ENCODE measurements around the gene RBBP8NL.
A peak's percentile ranks its signal among the peaks of the same experiment; 100 is the strongest.

RBBP8NL gene

GRCh38 chr20:62427172-62428001, at the start of gene RBBP8NL:
Gene RBBP8NL (minus strand): TSS chr20:62427539. CDS start chr20:62419647, 7,892 bp downstream.
- H3K36me3 Mint-ChIP-seq, result no peaks in the 10 kb centered on the region
- H3K27ac Mint-ChIP-seq, result no peak within 1 kb of the TSS
- H3K4me3 Mint-ChIP-seq, result no peak within 1 kb of the TSS
- CTCF ChIA-PET, result no interaction called here
- peaks cover 15% of the 10 kb centered on the region for H3K27me3 Mint-ChIP-seq
- DNase-seq, result no peak
- no peaks in the 10 kb centered on the region for H3K9me3 Mint-ChIP-seq
- no peaks in the 10 kb centered on the region for H3K4me1 Mint-ChIP-seq

- no peak for DNase-seq
- Mint-ChIP-seq H3K9me3 (no peaks in the 10 kb centered on the region), H3K27ac (no peak overlapping the region), H3K4me1 (no peaks in the 10 kb centered on the region), H3K4me3 (no peak overlapping the region), H3K27me3 (peaks cover 96% of the 10 kb centered on the region), H3K36me3 (no peaks in the 10 kb centered on the region)
- CTCF ChIA-PET, result no interaction called here
Observed at GRCh38 chr20:62476056-62476838, 48.9 kb upstream of the RBBP8NL start.

- CTCF ChIA-PET, result no interaction called here
- Mint-ChIP-seq H3K4me1 (no peaks in the 10 kb centered on the region), H3K36me3 (no peaks in the 10 kb centered on the region), H3K27ac (peak within 1 kb of the TSS; percentile 42), H3K9me3 (no peaks in the 10 kb centered on the region), H3K27me3 (peaks cover 94% of the 10 kb centered on the region), H3K4me3 (no peak within 1 kb of the TSS)
- no peak for DNase-seq
Observed at GRCh38 chr20:62475772-62476055, 48.4 kb upstream of the RBBP8NL start, which contains the start of gene GATA5. Gene GATA5 (minus strand): TSS chr20:62475995. CDS start chr20:62475521, 474 bp downstream.

- DNase-seq, result no peak
- H3K9me3 Mint-ChIP-seq, result no peaks in the 10 kb centered on the region
- peaks cover 94% of the 10 kb centered on the region for H3K27me3 Mint-ChIP-seq
- H3K4me3 Mint-ChIP-seq, result no peak overlapping the region
- H3K27ac Mint-ChIP-seq, result no peak overlapping the region
- H3K36me3 Mint-ChIP-seq, result no peaks in the 10 kb centered on the region
- CTCF ChIA-PET, result no interaction called here
- no peaks in the 10 kb centered on the region for H3K4me1 Mint-ChIP-seq
Observed at GRCh38 chr20:62475027-62475771, 47.9 kb upstream of the RBBP8NL start.

- no peak overlapping the region for H3K27ac Mint-ChIP-seq
- no peaks in the 10 kb centered on the region for H3K36me3 Mint-ChIP-seq
- no peaks in the 10 kb centered on the region for H3K9me3 Mint-ChIP-seq
- H3K4me3 Mint-ChIP-seq, result no peak overlapping the region
- H3K27me3 Mint-ChIP-seq, result peaks cover 94% of the 10 kb centered on the region
- CTCF ChIA-PET, result no interaction called here
- DNase-seq, result no peak
- no peaks in the 10 kb centered on the region for H3K4me1 Mint-ChIP-seq
Observed at GRCh38 chr20:62474604-62475026, 47.3 kb upstream of the RBBP8NL start.

- Mint-ChIP-seq H3K27ac (no peak overlapping the region), H3K27me3 (peaks cover 92% of the 10 kb centered on the region), H3K4me1 (no peaks in the 10 kb centered on the region), H3K36me3 (no peaks in the 10 kb centered on the region), H3K4me3 (no peak overlapping the region), H3K9me3 (no peaks in the 10 kb centered on the region)
- no peak for DNase-seq
- CTCF ChIA-PET, result no interaction called here
Observed at GRCh38 chr20:62473717-62474603, 46.6 kb upstream of the RBBP8NL start.

GRCh38 chr20:62472941-62473585, 45.7 kb upstream of the RBBP8NL start:
- Mint-ChIP-seq H3K4me1 (no peaks in the 10 kb centered on the region), H3K27ac (no peak overlapping the region), H3K36me3 (no peaks in the 10 kb centered on the region), H3K27me3 (peaks cover 83% of the 10 kb centered on the region), H3K9me3 (no peaks in the 10 kb centered on the region), H3K4me3 (no peak overlapping the region)
- CTCF ChIA-PET, result no interaction called here
- no peak for DNase-seq

- Mint-ChIP-seq H3K4me3 (no peak overlapping the region), H3K27me3 (peaks cover 75% of the 10 kb centered on the region), H3K9me3 (no peaks in the 10 kb centered on the region), H3K27ac (no peak overlapping the region), H3K36me3 (no peaks in the 10 kb centered on the region), H3K4me1 (no peaks in the 10 kb centered on the region)
- no peak for DNase-seq
- CTCF ChIA-PET, result interaction anchor here (1.8 kb wide), 1 partner anchor 62 kb away, joined by 5 read pairs; no protein-coding TSS in a partner anchor
Observed at GRCh38 chr20:62472138-62472940, 45.0 kb upstream of the RBBP8NL start.

GRCh38 chr20:62470459-62470858, 43.1 kb upstream of the RBBP8NL start:
- CTCF ChIA-PET, result interaction anchor here (1.2 to 1.8 kb wide), 2 partner anchors 60 to 170 kb away, joined by 3 to 5 read pairs; no protein-coding TSS in a partner anchor
- peaks cover 59% of the 10 kb centered on the region for H3K27me3 Mint-ChIP-seq

GRCh38 chr20:62470001-62470400, 42.7 kb upstream of the RBBP8NL start:
- Mint-ChIP-seq H3K4me3 (no peak overlapping the region), H3K27me3 (peaks cover 55% of the 10 kb centered on the region), H3K36me3 (no peaks in the 10 kb centered on the region), H3K4me1 (no peaks in the 10 kb centered on the region), H3K9me3 (no peaks in the 10 kb centered on the region), H3K27ac (no peak overlapping the region)
- DNase-seq, result no peak
- CTCF ChIA-PET, result no interaction called here

More at GRCh38 chr20:62470459-62470858, 43.1 kb upstream of the RBBP8NL start:
- Mint-ChIP-seq H3K36me3 (no peaks in the 10 kb centered on the region), H3K9me3 (no peaks in the 10 kb centered on the region), H3K4me3 (no peak overlapping the region), H3K4me1 (no peaks in the 10 kb centered on the region), H3K27ac (no peak overlapping the region)
- DNase-seq, result no peak

- Mint-ChIP-seq H3K9me3 (no peaks in the 10 kb centered on the region), H3K4me1 (no peaks in the 10 kb centered on the region), H3K27ac (no peak overlapping the region), H3K36me3 (no peaks in the 10 kb centered on the region), H3K4me3 (no peak overlapping the region), H3K27me3 (peaks cover 48% of the 10 kb centered on the region)
- CTCF ChIA-PET, result no interaction called here
- DNase-seq, result no peak
Observed at GRCh38 chr20:62469352-62469751, 42.0 kb upstream of the RBBP8NL start.

GRCh38 chr20:62466806-62467537, 39.6 kb upstream of the RBBP8NL start:
- Mint-ChIP-seq H3K9me3 (no peaks in the 10 kb centered on the region), H3K4me3 (no peak overlapping the region), H3K4me1 (no peaks in the 10 kb centered on the region), H3K27me3 (peaks cover 28% of the 10 kb centered on the region), H3K27ac (no peak overlapping the region), H3K36me3 (no peaks in the 10 kb centered on the region)
- no peak for DNase-seq
- CTCF ChIA-PET, result no interaction called here

All from activated naive CD4-positive, alpha-beta T cell treated with anti-CD3 and anti-CD28 coated beads, Interleukin-2, amount 10 ng/mL, durations not matched to agents 7 days and 5 days (primary cell).